HG02981 (cell line): ENCODE measurements around the gene NFATC2IP.
"Not testable (repeated sequence)": the region's sequence is repeated elsewhere in the genome, so short reads cannot be mapped to it uniquely, and the experiment has no call there.

Experiments used
- ATAC-seq: cut with Tn5 transposase; IDR thresholded peaks from one replicate; pipeline ENCODE4 v1.9.1; 2021; ENCODE audit warnings: mild to moderate bottlenecking, moderate library complexity; ENCODE audit not compliant: unreplicated experiment

NFATC2IP gene

GRCh38 chr16:28990375-28991040 is 39.8 kb downstream of the NFATC2IP start:
- no peak for ATAC-seq

- ATAC-seq, result no peak
Observed at GRCh38 chr16:28991687-28992086, 41.0 kb downstream of the NFATC2IP start.

GRCh38 chr16:28992496-28992895 is 41.8 kb downstream of the NFATC2IP start:
- ATAC-seq, result no peak

GRCh38 chr16:28998837-28999236 is 48.1 kb downstream of the NFATC2IP start:
- no peak for ATAC-seq

GRCh38 chr16:28999577-28999976 is 48.8 kb downstream of the NFATC2IP start:
- no peak for ATAC-seq

- no peak for ATAC-seq
Observed at GRCh38 chr16:29000019-29000418, 49.3 kb downstream of the NFATC2IP start.

- not testable (repeated sequence) for ATAC-seq
Observed at GRCh38 chr16:29004496-29005139, 53.9 kb downstream of the NFATC2IP start.

- ATAC-seq, result no peak
Observed at GRCh38 chr16:29007730-29008593, 57.2 kb downstream of the NFATC2IP start.

- no peak for ATAC-seq
Observed at GRCh38 chr16:29009050-29009837, 58.5 kb downstream of the NFATC2IP start.

GRCh38 chr16:29009838-29010166 is 59.1 kb downstream of the NFATC2IP start:
- no peak for ATAC-seq

GRCh38 chr16:29011112-29011511 is 60.4 kb downstream of the NFATC2IP start:
- no peak for ATAC-seq

- no peak for ATAC-seq
Observed at GRCh38 chr16:29011851-29012250, 61.1 kb downstream of the NFATC2IP start.

- no peak for ATAC-seq
Observed at GRCh38 chr16:29012913-29013553, 62.3 kb downstream of the NFATC2IP start.

GRCh38 chr16:29014561-29015069 is 63.9 kb downstream of the NFATC2IP start:
- no peak for ATAC-seq
